Activated CD8-positive, alpha-beta memory T cell treated with anti-CD3 and anti-CD28 coated beads, Interleukin-2, amount 10 ng/mL, durations not matched to agents 7 days and 5 days (primary cell): Measurements from ENCODE around the gene VIPR2. TPM values are rescaled to one million over a fixed set of nuclear protein-coding genes. Genes with fewer than 3 reads are reported as not detected.
"Not testable (repeated sequence)": the region's sequence is repeated elsewhere in the genome, so short reads cannot be mapped to it uniquely, and the experiment has no call there.

Experiments used
- ATAC-seq: fragments of 150-1000 bp; cut with Tn5 transposase; one replicate; pipeline ENCODE4 v1.10.0; 2021; ENCODE audit warnings: moderate library complexity
- CTCF ChIA-PET: fragments of 350-600 bp; sonication (Branson Sonifier 250); formaldehyde crosslinking; loops from one replicate; lab custom pipeline; 2021; ENCODE audit warnings: antibody characterized with exemption; lab: Charles Lee
- DNase-seq: peaks from one replicate; pipeline ENCODE4 v3.0.0-alpha.2; 2020
- H3K27ac Mint-ChIP-seq: one replicate; pipeline ENCODE4 v1.8.0; 2021; ENCODE audit warnings: mild to moderate bottlenecking, mixed read lengths
- H3K27me3 Mint-ChIP-seq: one replicate; pipeline ENCODE4 v1.8.0; 2021; ENCODE audit warnings: mixed read lengths
- H3K36me3 Mint-ChIP-seq: one replicate; pipeline ENCODE4 v1.8.0; 2021; ENCODE audit warnings: mild to moderate bottlenecking, mixed read lengths
- H3K4me1 Mint-ChIP-seq: one replicate; pipeline ENCODE4 v1.8.0; 2021; ENCODE audit warnings: mixed read lengths
- H3K4me3 Mint-ChIP-seq: one replicate; pipeline ENCODE4 v1.8.0; 2021; ENCODE audit warnings: mild to moderate bottlenecking, moderate library complexity, mixed read lengths
- H3K9me3 Mint-ChIP-seq: one replicate; pipeline ENCODE4 v1.8.0; 2022; ENCODE audit warnings: low read depth, mixed read lengths
- total RNA-seq, 2 experiments: library from RNA; stranded (reverse); gene quantifications; one replicate each; pipeline ENCODE4 v1.2.3, GENCODE V29; 2021

VIPR2 gene
- total RNA-seq, 2 experiments from 2014 or later = 0.05 TPM; not detected in 1

- Mint-ChIP-seq H3K9me3 (no peaks in the 10 kb centered on the region), H3K27me3 (peaks cover 34% of the 10 kb centered on the region), H3K27ac (no peak overlapping the region), H3K4me3 (no peak overlapping the region), H3K4me1 (peaks cover 4% of the 10 kb centered on the region), H3K36me3 (no peaks in the 10 kb centered on the region)
- DNase-seq (peak; percentile 36), ATAC-seq (no peak)
- CTCF ChIA-PET = no interaction called here
Measured at GRCh38 chr7:159140170-159140910, 4.3 kb downstream of the VIPR2 start.

- ATAC-seq (no peak), DNase-seq (peak; percentile 39)
- Mint-ChIP-seq H3K9me3 (no peaks in the 10 kb centered on the region), H3K36me3 (no peaks in the 10 kb centered on the region), H3K4me1 (peaks cover 4% of the 10 kb centered on the region), H3K27me3 (peaks cover 31% of the 10 kb centered on the region), H3K27ac (no peak overlapping the region), H3K4me3 (no peak overlapping the region)
- CTCF ChIA-PET = no interaction called here
Measured at GRCh38 chr7:159139639-159140038, 5.0 kb downstream of the VIPR2 start.

- Mint-ChIP-seq H3K4me1 (peaks cover 4% of the 10 kb centered on the region), H3K36me3 (no peaks in the 10 kb centered on the region), H3K27me3 (peaks cover 30% of the 10 kb centered on the region), H3K9me3 (no peaks in the 10 kb centered on the region), H3K27ac (no peak overlapping the region), H3K4me3 (no peak overlapping the region)
- ATAC-seq = no peak
- peak; percentile 14 for DNase-seq
- CTCF ChIA-PET = interaction anchor here (0.8 kb wide), 1 partner anchor 162 kb away, joined by 3 read pairs; no protein-coding TSS in a partner anchor
Measured at GRCh38 chr7:159139202-159139601, 5.5 kb downstream of the VIPR2 start.

- H3K4me3 Mint-ChIP-seq = no peak overlapping the region
- ATAC-seq (no peak), DNase-seq (peak; percentile 11)
- no peaks in the 10 kb centered on the region for H3K4me1 Mint-ChIP-seq
- H3K9me3 Mint-ChIP-seq = no peaks in the 10 kb centered on the region
- peaks cover 23% of the 10 kb centered on the region for H3K27me3 Mint-ChIP-seq
- no peaks in the 10 kb centered on the region for H3K36me3 Mint-ChIP-seq
- CTCF ChIA-PET = interaction anchor here (0.8 kb wide), 1 partner anchor 162 kb away, joined by 3 read pairs; no protein-coding TSS in a partner anchor
- no peak overlapping the region for H3K27ac Mint-ChIP-seq
Measured at GRCh38 chr7:159138508-159138907, 6.2 kb downstream of the VIPR2 start.

- ATAC-seq = no peak
- Mint-ChIP-seq H3K36me3 (no peaks in the 10 kb centered on the region), H3K4me1 (no peaks in the 10 kb centered on the region), H3K27me3 (peaks cover 17% of the 10 kb centered on the region), H3K9me3 (no peaks in the 10 kb centered on the region), H3K4me3 (no peak overlapping the region), H3K27ac (no peak overlapping the region)
- DNase-seq = peak; percentile 22
- CTCF ChIA-PET = no interaction called here
Measured at GRCh38 chr7:159137906-159138305, 6.8 kb downstream of the VIPR2 start.

GRCh38 chr7:159136846-159137245 is 7.8 kb downstream of the VIPR2 start:
- ATAC-seq (no peak), DNase-seq (no peak)
- no peaks in the 10 kb centered on the region for H3K9me3 Mint-ChIP-seq
- no peak overlapping the region for H3K4me3 Mint-ChIP-seq
- H3K36me3 Mint-ChIP-seq = no peaks in the 10 kb centered on the region
- H3K4me1 Mint-ChIP-seq = no peaks in the 10 kb centered on the region
- CTCF ChIA-PET = no interaction called here
- H3K27me3 Mint-ChIP-seq = peaks cover 7% of the 10 kb centered on the region
- H3K27ac Mint-ChIP-seq = no peak overlapping the region

- ATAC-seq = no peak
- H3K27ac Mint-ChIP-seq = no peak overlapping the region
- H3K9me3 Mint-ChIP-seq = no peaks in the 10 kb centered on the region
- H3K4me1 Mint-ChIP-seq = no peaks in the 10 kb centered on the region
- H3K27me3 Mint-ChIP-seq = peaks cover 6% of the 10 kb centered on the region
- CTCF ChIA-PET = no interaction called here
- H3K4me3 Mint-ChIP-seq = no peak overlapping the region
- H3K36me3 Mint-ChIP-seq = no peaks in the 10 kb centered on the region
- no peak for DNase-seq
Measured at GRCh38 chr7:159136442-159136841, 8.2 kb downstream of the VIPR2 start.

GRCh38 chr7:159136013-159136412 is 8.7 kb downstream of the VIPR2 start:
- Mint-ChIP-seq H3K4me3 (no peak overlapping the region), H3K27ac (no peak overlapping the region), H3K9me3 (no peaks in the 10 kb centered on the region), H3K4me1 (no peaks in the 10 kb centered on the region), H3K27me3 (peaks cover 6% of the 10 kb centered on the region), H3K36me3 (no peaks in the 10 kb centered on the region)
- CTCF ChIA-PET = no interaction called here
- DNase-seq (no peak), ATAC-seq (no peak)

- H3K27ac Mint-ChIP-seq, CTCF ChIA-PET, H3K36me3 Mint-ChIP-seq, H3K4me1 Mint-ChIP-seq, H3K27me3 Mint-ChIP-seq, DNase-seq, ATAC-seq, H3K9me3 Mint-ChIP-seq, H3K4me3 Mint-ChIP-seq: not testable (repeated sequence)
Measured at GRCh38 chr7:159132670-159133443, 11.8 kb downstream of the VIPR2 start.

GRCh38 chr7:159130820-159131219 is 13.8 kb downstream of the VIPR2 start:
- Mint-ChIP-seq H3K4me3 (no peak overlapping the region), H3K4me1 (no peaks in the 10 kb centered on the region), H3K9me3 (no peaks in the 10 kb centered on the region), H3K27ac (no peak overlapping the region), H3K27me3 (peaks cover 8% of the 10 kb centered on the region), H3K36me3 (no peaks in the 10 kb centered on the region)
- DNase-seq (no peak), ATAC-seq (no peak)
- CTCF ChIA-PET = no interaction called here

- Mint-ChIP-seq H3K36me3 (no peaks in the 10 kb centered on the region), H3K4me1 (no peaks in the 10 kb centered on the region), H3K9me3 (no peaks in the 10 kb centered on the region), H3K27me3 (peaks cover 8% of the 10 kb centered on the region), H3K27ac (no peak overlapping the region), H3K4me3 (no peak overlapping the region)
- DNase-seq (no peak), ATAC-seq (no peak)
- CTCF ChIA-PET = no interaction called here
Measured at GRCh38 chr7:159130199-159130775, 14.4 kb downstream of the VIPR2 start.

- H3K27me3 Mint-ChIP-seq = peaks cover 8% of the 10 kb centered on the region
- H3K9me3 Mint-ChIP-seq = no peaks in the 10 kb centered on the region
- ATAC-seq = no peak
- CTCF ChIA-PET = no interaction called here
- DNase-seq = no peak
- no peak overlapping the region for H3K4me3 Mint-ChIP-seq
- H3K36me3 Mint-ChIP-seq = no peaks in the 10 kb centered on the region
- H3K4me1 Mint-ChIP-seq = no peaks in the 10 kb centered on the region
- H3K27ac Mint-ChIP-seq = no peak overlapping the region
Measured at GRCh38 chr7:159128767-159129166, 15.9 kb downstream of the VIPR2 start.

GRCh38 chr7:159127691-159128642 is 16.7 kb downstream of the VIPR2 start:
- no peak overlapping the region for H3K4me3 Mint-ChIP-seq
- no peak overlapping the region for H3K27ac Mint-ChIP-seq
- no peaks in the 10 kb centered on the region for H3K9me3 Mint-ChIP-seq
- H3K4me1 Mint-ChIP-seq = no peaks in the 10 kb centered on the region
- ATAC-seq (no peak), DNase-seq (no peak)
- peaks cover 11% of the 10 kb centered on the region for H3K27me3 Mint-ChIP-seq
- CTCF ChIA-PET = no interaction called here
- no peaks in the 10 kb centered on the region for H3K36me3 Mint-ChIP-seq
